ENCODE results near the gene TMPRSS11D. TPM values are rescaled to one million over a fixed set of nuclear protein-coding genes. Genes with fewer than 3 reads are reported as not detected.

Gene TMPRSS11D
- total and polyA plus RNA-seq, 2 experiments from 2014 or later, result not detected

DNA sequence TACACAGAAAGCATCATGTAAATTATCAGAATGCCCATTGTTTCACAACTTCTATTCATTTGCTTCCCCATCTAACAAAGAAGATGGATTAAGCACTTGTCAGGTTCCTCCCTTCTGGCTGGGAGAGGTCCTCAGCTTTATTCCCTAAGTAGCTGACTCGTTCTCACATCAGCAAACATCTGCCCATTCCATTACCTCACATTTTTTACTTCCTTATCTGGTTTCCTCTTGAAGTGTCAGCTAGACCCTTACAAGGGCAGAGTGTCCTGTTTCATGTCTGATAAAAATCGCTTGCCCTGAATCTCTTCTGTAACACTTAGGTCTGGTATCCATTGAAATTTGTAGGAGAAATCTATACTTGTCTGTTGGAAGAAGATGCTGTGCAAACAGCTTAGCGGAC is 44.7 kb upstream of the TMPRSS11D start:
- no peak for DNase-seq
- no peak overlapping the region for H3K4me2 ChIP-seq (ENCODE audit: unreplicated experiment)
- H3K36me3 ChIP-seq (ENCODE audit: low read depth), result no peaks in the 10 kb centered on the region
- no peak overlapping the region for H3K9ac ChIP-seq
- no peaks in the 10 kb centered on the region for H3K79me2 ChIP-seq (ENCODE audit: insufficient read depth)
- H2AFZ ChIP-seq, result no peak overlapping the region
- H4K20me1 ChIP-seq (ENCODE audit: insufficient read depth), result no peaks in the 10 kb centered on the region
- H3K9me3 ChIP-seq (ENCODE audit: low read depth), result no peaks in the 10 kb centered on the region
- no peak overlapping the region for H3K27ac ChIP-seq
- H3K4me1 ChIP-seq (ENCODE audit: insufficient read depth), result no peaks in the 10 kb centered on the region
- WGBS, 2 experiments (ENCODE audit: low coverage in 1 of 2, low lambda C conversion rate in 2 of 2, missing lambda C conversion rate in 2 of 2), result 55 to 62% methylated on average over 3 of the region's 3 CpGs
- H3F3A ChIP-seq (ENCODE audit: insufficient read depth), result no peaks in the 10 kb centered on the region
- no peaks in the 10 kb centered on the region for H3K9me2 ChIP-seq (ENCODE audit: insufficient read depth)
- H3K27me3 ChIP-seq (replicated peaks; ENCODE audit: insufficient read depth), result 0 out of 2 replicates have a peak, but pooled peaks cover 2% of the 10 kb centered on the region
- no peak for TF ChIP-seq EZH2phosphoT487 (IDR thresholded peaks at IDR 0.05; ENCODE audit: insufficient read depth, low read depth)
- no peak for TF ChIP-seq EZH2 (IDR thresholded peaks at IDR 0.05; ENCODE audit: insufficient read depth, poor library complexity, severe bottlenecking)
- in situ Hi-C loops (cut with MboI), result no loop called here
- no peak overlapping the region for H3K4me3 ChIP-seq

DNA sequence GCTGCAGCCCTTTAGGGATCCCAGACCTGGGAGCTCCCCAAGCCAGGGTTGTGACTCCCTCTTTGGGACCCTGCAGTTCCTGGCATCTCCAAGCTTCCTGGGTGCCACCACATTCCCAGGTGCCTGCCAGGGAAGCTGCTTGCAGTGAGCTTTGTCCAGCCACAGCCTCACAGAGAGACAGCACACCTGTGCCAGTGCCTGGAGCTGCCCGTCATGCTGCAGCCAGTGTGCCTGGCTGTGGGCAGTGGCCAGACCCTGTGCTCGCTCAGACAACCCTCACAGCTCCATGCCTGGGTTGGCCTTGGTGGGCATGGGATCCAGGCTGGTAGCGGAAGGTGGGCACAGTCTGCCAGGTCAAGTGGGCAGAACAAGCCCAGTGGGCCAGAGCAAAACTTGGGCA is 43.4 kb upstream of the TMPRSS11D start:
- Histone ChIP-seq H3K36me3 (ENCODE audit: low read depth) (no peaks in the 10 kb centered on the region), H4K20me1 (ENCODE audit: insufficient read depth) (no peaks in the 10 kb centered on the region), H3K4me2 (ENCODE audit: unreplicated experiment) (no peak overlapping the region), H3K9ac (no peak overlapping the region), H3K79me2 (ENCODE audit: insufficient read depth) (no peaks in the 10 kb centered on the region), H3K27ac (no peak overlapping the region), H3K4me1 (ENCODE audit: insufficient read depth) (peaks cover 4% of the 10 kb centered on the region; the same call in 1 of the 2 replicates), H3K9me3 (ENCODE audit: low read depth) (no peaks in the 10 kb centered on the region), H2AFZ (no peak overlapping the region), H3K4me3 (no peak overlapping the region), H3K9me2 (ENCODE audit: insufficient read depth) (no peaks in the 10 kb centered on the region), H3F3A (ENCODE audit: insufficient read depth) (no peaks in the 10 kb centered on the region), H3K27me3 (replicated peaks; ENCODE audit: insufficient read depth) (no peaks in the 10 kb centered on the region)
- no peak for TF ChIP-seq EZH2phosphoT487 (IDR thresholded peaks at IDR 0.05; ENCODE audit: insufficient read depth, low read depth)
- no peak for TF ChIP-seq EZH2 (IDR thresholded peaks at IDR 0.05; ENCODE audit: insufficient read depth, poor library complexity, severe bottlenecking)
- DNase-seq, result no peak
- in situ Hi-C loops (cut with MboI), result no loop called here
- WGBS, 2 experiments (ENCODE audit: low coverage in 1 of 2, low lambda C conversion rate in 2 of 2, missing lambda C conversion rate in 2 of 2), result 70 to 83% methylated on average over 2 to 3 of the region's 3 CpGs

- no peak overlapping the region for H2AFZ ChIP-seq
- H3K27ac ChIP-seq, result no peak overlapping the region
- H3F3A ChIP-seq (ENCODE audit: insufficient read depth), result no peaks in the 10 kb centered on the region
- 66% methylated on average over 7 of the region's 7 CpGs for whole genome bisulfite sequencing, 2 experiments (ENCODE audit: low coverage in 1 of 2, low lambda C conversion rate in 2 of 2, missing lambda C conversion rate in 2 of 2)
- H3K4me3 ChIP-seq, result no peak overlapping the region
- in situ Hi-C loops (cut with MboI), result no loop called here
- H3K9me2 ChIP-seq (ENCODE audit: insufficient read depth), result no peaks in the 10 kb centered on the region
- no peaks in the 10 kb centered on the region for H4K20me1 ChIP-seq (ENCODE audit: insufficient read depth)
- TF ChIP-seq EZH2 (IDR thresholded peaks at IDR 0.05; ENCODE audit: insufficient read depth, poor library complexity, severe bottlenecking) (no peak), EZH2phosphoT487 (IDR thresholded peaks at IDR 0.05; ENCODE audit: insufficient read depth, low read depth) (no peak)
- H3K9me3 ChIP-seq (ENCODE audit: low read depth), result no peaks in the 10 kb centered on the region
- no peaks in the 10 kb centered on the region for H3K27me3 ChIP-seq (replicated peaks; ENCODE audit: insufficient read depth)
- no peak overlapping the region for H3K4me2 ChIP-seq (ENCODE audit: unreplicated experiment)
- H3K36me3 ChIP-seq (ENCODE audit: low read depth), result no peaks in the 10 kb centered on the region
- no peak for DNase-seq
- peaks cover 4% of the 10 kb centered on the region; the same call in 1 of the 2 replicates for H3K4me1 ChIP-seq (ENCODE audit: insufficient read depth)
- H3K79me2 ChIP-seq (ENCODE audit: insufficient read depth), result no peaks in the 10 kb centered on the region
- no peak overlapping the region for H3K9ac ChIP-seq
These were observed 42.7 kb upstream of the TMPRSS11D start for GRCh38 chr4:67926485-67926884.

DNA sequence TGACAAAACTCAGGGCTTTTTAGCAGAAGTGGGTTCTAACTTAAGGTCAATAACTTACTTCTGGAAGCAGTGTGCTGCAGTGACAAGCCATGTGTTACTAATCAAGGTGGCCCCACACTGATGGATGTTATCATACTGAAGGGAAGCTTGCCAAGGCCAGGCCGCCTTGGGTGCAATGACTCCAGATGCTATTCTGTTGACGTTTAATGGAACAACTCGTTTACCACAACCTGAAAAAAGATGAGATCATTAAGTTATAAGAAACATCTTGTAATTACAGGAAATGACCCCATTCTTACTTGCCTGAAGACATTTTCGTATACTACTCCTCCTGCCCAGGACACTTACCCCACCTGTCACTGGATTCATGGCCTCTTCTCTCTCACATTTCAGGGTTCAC is 38.9 kb upstream of the TMPRSS11D start:
- in situ Hi-C loops (cut with MboI), result no loop called here
- H2AFZ ChIP-seq, result no peak overlapping the region
- no peaks in the 10 kb centered on the region for H3K79me2 ChIP-seq (ENCODE audit: insufficient read depth)
- H3K27ac ChIP-seq, result no peak overlapping the region
- peaks cover 4% of the 10 kb centered on the region; the same call in 1 of the 2 replicates for H3K4me1 ChIP-seq (ENCODE audit: insufficient read depth)
- no peak overlapping the region for H3K4me3 ChIP-seq
- no peaks in the 10 kb centered on the region for H3K27me3 ChIP-seq (replicated peaks; ENCODE audit: insufficient read depth)
- H4K20me1 ChIP-seq (ENCODE audit: insufficient read depth), result no peaks in the 10 kb centered on the region
- no peak overlapping the region for H3K4me2 ChIP-seq (ENCODE audit: unreplicated experiment)
- H3K36me3 ChIP-seq (ENCODE audit: low read depth), result no peaks in the 10 kb centered on the region
- H3K9ac ChIP-seq, result no peak overlapping the region
- no peaks in the 10 kb centered on the region for H3K9me3 ChIP-seq (ENCODE audit: low read depth)
- WGBS, 2 experiments (ENCODE audit: low coverage in 1 of 2, low lambda C conversion rate in 2 of 2, missing lambda C conversion rate in 2 of 2), result 37 to 39% methylated on average over 4 of the region's 4 CpGs
- H3F3A ChIP-seq (ENCODE audit: insufficient read depth), result no peaks in the 10 kb centered on the region
- TF ChIP-seq EZH2 (IDR thresholded peaks at IDR 0.05; ENCODE audit: insufficient read depth, poor library complexity, severe bottlenecking), result no peak
- no peak for TF ChIP-seq EZH2phosphoT487 (IDR thresholded peaks at IDR 0.05; ENCODE audit: insufficient read depth, low read depth)
- no peaks in the 10 kb centered on the region for H3K9me2 ChIP-seq (ENCODE audit: insufficient read depth)
- peak; percentile 47 for DNase-seq

- Histone ChIP-seq H4K20me1 (ENCODE audit: insufficient read depth) (no peaks in the 10 kb centered on the region), H3K9me2 (ENCODE audit: insufficient read depth) (no peaks in the 10 kb centered on the region), H3K4me1 (ENCODE audit: insufficient read depth) (peaks cover 4% of the 10 kb centered on the region; the same call in 1 of the 2 replicates), H3F3A (ENCODE audit: insufficient read depth) (no peaks in the 10 kb centered on the region), H3K27ac (no peak overlapping the region), H2AFZ (no peak overlapping the region), H3K9me3 (ENCODE audit: low read depth) (no peaks in the 10 kb centered on the region), H3K4me3 (no peak overlapping the region), H3K4me2 (ENCODE audit: unreplicated experiment) (no peak overlapping the region), H3K9ac (no peak overlapping the region), H3K36me3 (ENCODE audit: low read depth) (no peaks in the 10 kb centered on the region), H3K27me3 (replicated peaks; ENCODE audit: insufficient read depth) (no peaks in the 10 kb centered on the region), H3K79me2 (ENCODE audit: insufficient read depth) (no peaks in the 10 kb centered on the region)
- DNase-seq, result peak; percentile 14
- TF ChIP-seq EZH2 (IDR thresholded peaks at IDR 0.05; ENCODE audit: insufficient read depth, poor library complexity, severe bottlenecking) (no peak), EZH2phosphoT487 (IDR thresholded peaks at IDR 0.05; ENCODE audit: insufficient read depth, low read depth) (no peak)
- in situ Hi-C loops (cut with MboI), result no loop called here
These were observed 34.6 kb upstream of the TMPRSS11D start for GRCh38 chr4:67918428-67918827.
